NB4 (cell line): Measurements from ENCODE around the gene STAU1.

Experiments
- MYC ChIP-seq: IDR thresholded peaks from 2 replicates; pipeline ENCODE4 v1.6.1; 2011; ENCODE audit warnings: low read depth, low read length
- POLR2A ChIP-seq: IDR thresholded peaks from 2 replicates; pipeline ENCODE4 v1.6.1; 2011; ENCODE audit warnings: mild to moderate bottlenecking; ENCODE audit not compliant: insufficient read length; ENCODE audit errors: extremely low read depth
- TF ChIP-seq, protein P1 (sequence below): IDR thresholded peaks from one replicate; pipeline ENCODE4 v1.5.1; 2012; ENCODE audit warnings: low read depth, low read length

DNA sequence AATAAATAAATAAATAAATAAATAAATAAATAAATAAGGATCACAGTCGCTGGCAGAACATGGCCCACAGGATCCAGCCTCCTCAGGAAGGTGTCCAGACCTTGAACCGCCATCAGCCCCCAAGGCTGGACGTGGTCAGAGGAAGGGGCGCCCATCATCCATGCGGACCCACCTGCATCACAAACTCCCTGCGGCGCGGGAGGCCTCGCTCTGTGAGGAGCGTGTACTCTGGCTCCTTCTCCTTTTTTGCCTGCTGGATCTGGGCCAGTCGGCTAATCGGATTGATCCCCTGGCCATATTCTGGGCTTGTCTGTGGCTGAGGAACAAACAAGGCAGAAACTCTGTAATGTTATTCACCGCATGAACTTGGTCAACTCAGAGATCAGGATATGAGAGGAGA, 65.2 kb downstream of the STAU1 start:
- TF ChIP-seq MYC (no peak), POLR2A (no peak)
- TF ChIP-seq, protein P1, sequence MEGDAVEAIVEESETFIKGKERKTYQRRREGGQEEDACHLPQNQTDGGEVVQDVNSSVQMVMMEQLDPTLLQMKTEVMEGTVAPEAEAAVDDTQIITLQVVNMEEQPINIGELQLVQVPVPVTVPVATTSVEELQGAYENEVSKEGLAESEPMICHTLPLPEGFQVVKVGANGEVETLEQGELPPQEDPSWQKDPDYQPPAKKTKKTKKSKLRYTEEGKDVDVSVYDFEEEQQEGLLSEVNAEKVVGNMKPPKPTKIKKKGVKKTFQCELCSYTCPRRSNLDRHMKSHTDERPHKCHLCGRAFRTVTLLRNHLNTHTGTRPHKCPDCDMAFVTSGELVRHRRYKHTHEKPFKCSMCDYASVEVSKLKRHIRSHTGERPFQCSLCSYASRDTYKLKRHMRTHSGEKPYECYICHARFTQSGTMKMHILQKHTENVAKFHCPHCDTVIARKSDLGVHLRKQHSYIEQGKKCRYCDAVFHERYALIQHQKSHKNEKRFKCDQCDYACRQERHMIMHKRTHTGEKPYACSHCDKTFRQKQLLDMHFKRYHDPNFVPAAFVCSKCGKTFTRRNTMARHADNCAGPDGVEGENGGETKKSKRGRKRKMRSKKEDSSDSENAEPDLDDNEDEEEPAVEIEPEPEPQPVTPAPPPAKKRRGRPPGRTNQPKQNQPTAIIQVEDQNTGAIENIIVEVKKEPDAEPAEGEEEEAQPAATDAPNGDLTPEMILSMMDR: no peak
